A673 (cell line): ENCODE results near the gene EIF2S1.

Experiments
- CTCF ChIP-seq: fragments of 300-800, 200-600 bp; sonication (generic); conservative IDR thresholded peaks from 2 replicates; pipeline ENCODE4 v1.5.1; 2017; ENCODE audit warnings: low read depth, mild to moderate bottlenecking, antibody characterized with exemption, low read length, moderate library complexity, mixed read lengths
- EZH2 ChIP-seq: fragments of 200-600 bp; sonication (generic); IDR thresholded peaks from 2 replicates; pipeline ENCODE4 v1.6.1; 2017; ENCODE audit warnings: borderline replicate concordance, low read depth, mild to moderate bottlenecking, mixed read lengths, antibody characterized with exemption, low read length; ENCODE audit not compliant: poor library complexity, severe bottlenecking

GRCh38 chr14:67311868-67312267 lies 48.3 kb upstream of the EIF2S1 start:
- TF ChIP-seq CTCF (no peak), EZH2 (no peak)
